K562 (cell line): ENCODE results near the gene SPRED2.

Experiments
- ELK1 ChIP-seq: sonication (generic); formaldehyde crosslinking; IDR thresholded peaks from 2 replicates; pipeline ENCODE4 v1.8.1; 2022; ENCODE audit warnings: missing genetic modification reagents
- ESRRA ChIP-seq: fragments of 450-650 bp; IDR thresholded peaks from 2 replicates; pipeline ENCODE4 v1.6.1; 2014; ENCODE audit warnings: low read depth, mild to moderate bottlenecking, moderate library complexity, borderline replicate concordance
- EZH2 ChIP-seq: IDR thresholded peaks from 2 replicates; pipeline ENCODE4 v1.6.1; 2012; ENCODE audit warnings: low read depth, mild to moderate bottlenecking, inconsistent platforms, low read length, borderline replicate concordance
- HDAC2 ChIP-seq: fragments of 450-650 bp; IDR thresholded peaks from 2 replicates; pipeline ENCODE4 v1.6.1; 2016; ENCODE audit warnings: mild to moderate bottlenecking
- MLX ChIP-seq, 2 experiments: fragments of 450-650 bp in 1 of 2; sonication (generic) in 1 of 2; formaldehyde crosslinking; conservative IDR thresholded peaks; 2 replicates each; pipeline versions ENCODE4 v1.4.0 to v1.8.1; 2020 to 2022; ENCODE audit warnings: mild to moderate bottlenecking in 1 of 2, missing genetic modification reagents in 1 of 2
- NFE2L1 ChIP-seq: fragments of 450-650 bp; IDR thresholded peaks from 2 replicates; pipeline ENCODE4 v1.6.1; 2016; ENCODE audit warnings: missing genetic modification characterization, low read depth, mild to moderate bottlenecking, missing compliant biosample characterization, moderate library complexity, borderline replicate concordance
- NR3C1 ChIP-seq: sonication (generic); formaldehyde crosslinking; IDR thresholded peaks from 2 replicates; pipeline ENCODE4 v1.8.1; 2022; ENCODE audit warnings: missing genetic modification reagents
- SP2 ChIP-seq: IDR thresholded peaks from 2 replicates; pipeline ENCODE4 v1.6.1; 2011; ENCODE audit warnings: mild to moderate bottlenecking, low read depth, low read length, moderate library complexity; ENCODE audit not compliant: poor library complexity, severe bottlenecking; ENCODE audit errors: extremely low read depth
- TOE1 ChIP-seq, 2 experiments: fragments of 450-650 bp in 1 of 2; sonication (generic) in 1 of 2; formaldehyde crosslinking in 1 of 2; IDR thresholded peaks; 2 replicates each; pipeline versions ENCODE4 v1.7.1 to v1.8.0; 2016 to 2022; ENCODE audit warnings: borderline replicate concordance in 2 of 2, mild to moderate bottlenecking in 2 of 2, antibody characterized with exemption in 1 of 2, inconsistent platforms in 1 of 2, low read depth in 1 of 2, missing genetic modification reagents in 1 of 2, moderate library complexity in 1 of 2
- ZBTB43 ChIP-seq: sonication (generic); formaldehyde crosslinking; IDR thresholded peaks from 2 replicates; pipeline ENCODE4 v1.8.0; 2023; ENCODE audit warnings: mild to moderate bottlenecking, missing genetic modification reagents

GRCh38 chr2:65263986-65264385 is 168.4 kb downstream of the SPRED2 start:
- TF ChIP-seq TOE1 (IDR thresholded peaks at IDR 0.05; ENCODE audit: borderline replicate concordance): no peak
- TF ChIP-seq TOE1 (CRISPR knock-in tag; IDR thresholded peaks at IDR 0.05; ENCODE audit: borderline replicate concordance, low read depth): no peak
- no peak for TF ChIP-seq MLX (CRISPR knock-in tag; conservative IDR thresholded peaks at IDR 0.05)
- no peak for TF ChIP-seq ESRRA
- TF ChIP-seq NFE2L1 (tag): no peak
- no peak for TF ChIP-seq NR3C1 (CRISPR knock-in tag)
- no peak for TF ChIP-seq HDAC2
- no peak for TF ChIP-seq ELK1 (CRISPR knock-in tag)
- no peak for TF ChIP-seq ZBTB43 (CRISPR knock-in tag)
- TF ChIP-seq EZH2: no peak
- TF ChIP-seq SP2: no peak
